K562 (cell line): ENCODE results near the gene CDCP1. TPM values are rescaled to one million over a fixed set of nuclear protein-coding genes. Genes with fewer than 3 reads are reported as not detected.

Source experiments
- CBFA2T3 ChIP-seq: fragments of 450-650 bp; IDR thresholded peaks from 2 replicates; pipeline ENCODE4 v1.6.1; 2017
- DDX20 ChIP-seq: fragments of 450-650 bp; IDR thresholded peaks from 2 replicates; pipeline ENCODE4 v1.6.1; 2016; ENCODE audit warnings: missing genetic modification characterization, low read depth, mild to moderate bottlenecking, missing compliant biosample characterization, moderate library complexity
- ELF2 ChIP-seq: fragments of 250-450 bp; sonication (Bioruptor Pico); IDR thresholded peaks from 2 replicates; pipeline ENCODE4 v1.5.0; 2021; ENCODE audit warnings: mild to moderate bottlenecking
- GABPA ChIP-seq: fragments of 200-800 bp; sonication (Bioruptor generic); conservative IDR thresholded peaks from 2 replicates; pipeline ENCODE4 v1.6.1; 2016; ENCODE audit warnings: low read depth, missing genetic modification characterization, missing compliant biosample characterization
- HMG20A ChIP-seq: fragments of 450-650 bp; formaldehyde crosslinking; conservative IDR thresholded peaks from 2 replicates; pipeline ENCODE4 v1.4.0; 2020; ENCODE audit warnings: mild to moderate bottlenecking, mixed read lengths
- HSF4 ChIP-seq: fragments of 250-450 bp; sonication (Bioruptor Pico); IDR thresholded peaks from 2 replicates; pipeline ENCODE4 v2.1.2; 2022; ENCODE audit warnings: mild to moderate bottlenecking, moderate library complexity, borderline replicate concordance
- MEF2D ChIP-seq: conservative IDR thresholded peaks from 2 replicates; pipeline ENCODE4 v1.6.1; 2016; ENCODE audit warnings: low read depth, missing genetic modification characterization, missing compliant biosample characterization
- NCOR1 ChIP-seq: fragments of 450-650 bp; IDR thresholded peaks from 2 replicates; pipeline ENCODE4 v1.6.1; 2016; ENCODE audit warnings: mild to moderate bottlenecking, moderate library complexity
- NFXL1 ChIP-seq: fragments of 450-650 bp; formaldehyde crosslinking; IDR thresholded peaks from 2 replicates; pipeline ENCODE4 v1.4.0; 2021; ENCODE audit warnings: mild to moderate bottlenecking
- NR2F6 ChIP-seq: fragments of 450-650 bp; formaldehyde crosslinking; IDR thresholded peaks from 2 replicates; pipeline ENCODE4 v1.4.0; 2020; ENCODE audit warnings: mild to moderate bottlenecking
- PTTG1 ChIP-seq: fragments of 450-650 bp; IDR thresholded peaks from 2 replicates; pipeline ENCODE4 v1.6.1; 2016; ENCODE audit warnings: low read depth, mild to moderate bottlenecking, missing genetic modification characterization, missing compliant biosample characterization
- SMARCA4 ChIP-seq: fragments of 450-650 bp; IDR thresholded peaks from 2 replicates; pipeline ENCODE4 v1.6.1; 2016
- TAF1 ChIP-seq: IDR thresholded peaks from 2 replicates; pipeline ENCODE4 v1.6.1; 2011; ENCODE audit warnings: mild to moderate bottlenecking, low read length, moderate library complexity; ENCODE audit not compliant: insufficient read depth, control insufficient read depth, severe bottlenecking; ENCODE audit errors: extremely low read depth
- TAL1 ChIP-seq: fragments of 450-650 bp; IDR thresholded peaks from 2 replicates; pipeline ENCODE4 v1.6.1; 2016; ENCODE audit warnings: mild to moderate bottlenecking
- TEAD4 ChIP-seq, 2 experiments: sonication (generic) in 1 of 2; formaldehyde crosslinking in 1 of 2; IDR thresholded peaks; 2 replicates each; pipeline versions ENCODE4 v1.6.1 to v1.8.0; 2012 to 2022; ENCODE audit warnings: borderline replicate concordance in 1 of 2, inconsistent platforms in 1 of 2, low read length in 1 of 2, mild to moderate bottlenecking in 1 of 2, missing genetic modification reagents in 1 of 2
- ZNF121 ChIP-seq: sonication (generic); formaldehyde crosslinking; conservative IDR thresholded peaks from 2 replicates; pipeline ENCODE4 v1.8.0; 2022; ENCODE audit warnings: missing genetic modification reagents
- ZNF165 ChIP-seq: fragments of 250-450 bp; sonication (Bioruptor Pico); IDR thresholded peaks from 2 replicates; pipeline ENCODE4 v1.4.0; 2020; ENCODE audit warnings: borderline replicate concordance
- ZNF561 ChIP-seq: fragments of 450-650 bp; formaldehyde crosslinking; conservative IDR thresholded peaks from 2 replicates; pipeline ENCODE4 v1.4.0; 2020; ENCODE audit warnings: mild to moderate bottlenecking, moderate library complexity
- ZNF583 ChIP-seq: fragments of 250-450 bp; sonication (Bioruptor Pico); IDR thresholded peaks from 2 replicates; pipeline ENCODE4 v1.4.0; 2020
- polyA plus RNA-seq, 8 experiments: library from polyadenylated mRNA; depleted of rRNA in 4 of 8; stranded (reverse) in 5 of 8; unstranded in 3 of 8; fragments of >200 nt; fragmentation: Nextera tagmentation in 2 of 8; fragmentation: Illumina TruSeq in 1 of 8; extraction: Ambion mirVana in 2 of 8; extraction: Trizol in 1 of 8; gene quantifications; 2 replicates each; pipeline versions ENCODE4 v1.2.1 to v1.2.3, GENCODE V29; 2011 to 2014; ENCODE audit warnings: inconsistent platforms in 1 of 8, missing spikeins in 1 of 8
- total RNA-seq, 7 experiments: library from RNA; depleted of rRNA in 6 of 7; stranded (reverse); fragments of >200 nt in 6 of 7; fragmentation: Illumina TruSeq in 2 of 7; extraction: Trizol in 2 of 7; gene quantifications; 2 replicates each; pipeline versions ENCODE4 v1.2.1 to v1.2.3, GENCODE V29; 2011 to 2021; ENCODE audit warnings: low replicate concordance in 1 of 7
- TF ChIP-seq, protein P1 (sequence below), 2 experiments: fragments of 450-650 bp; formaldehyde crosslinking in 1 of 2; IDR thresholded peaks; 2 replicates each; pipeline versions ENCODE4 v1.4.0 to v1.6.1; 2014 to 2020; ENCODE audit warnings: mild to moderate bottlenecking in 2 of 2, borderline replicate concordance in 1 of 2, low read depth in 1 of 2

Gene CDCP1
- total and polyA plus RNA-seq, 9 of the 15 experiments (the other 6 are each of a cell fraction or from before 2014, with no cell fraction given), result 3.9 to 16.4 (median 5.2) TPM

DNA sequence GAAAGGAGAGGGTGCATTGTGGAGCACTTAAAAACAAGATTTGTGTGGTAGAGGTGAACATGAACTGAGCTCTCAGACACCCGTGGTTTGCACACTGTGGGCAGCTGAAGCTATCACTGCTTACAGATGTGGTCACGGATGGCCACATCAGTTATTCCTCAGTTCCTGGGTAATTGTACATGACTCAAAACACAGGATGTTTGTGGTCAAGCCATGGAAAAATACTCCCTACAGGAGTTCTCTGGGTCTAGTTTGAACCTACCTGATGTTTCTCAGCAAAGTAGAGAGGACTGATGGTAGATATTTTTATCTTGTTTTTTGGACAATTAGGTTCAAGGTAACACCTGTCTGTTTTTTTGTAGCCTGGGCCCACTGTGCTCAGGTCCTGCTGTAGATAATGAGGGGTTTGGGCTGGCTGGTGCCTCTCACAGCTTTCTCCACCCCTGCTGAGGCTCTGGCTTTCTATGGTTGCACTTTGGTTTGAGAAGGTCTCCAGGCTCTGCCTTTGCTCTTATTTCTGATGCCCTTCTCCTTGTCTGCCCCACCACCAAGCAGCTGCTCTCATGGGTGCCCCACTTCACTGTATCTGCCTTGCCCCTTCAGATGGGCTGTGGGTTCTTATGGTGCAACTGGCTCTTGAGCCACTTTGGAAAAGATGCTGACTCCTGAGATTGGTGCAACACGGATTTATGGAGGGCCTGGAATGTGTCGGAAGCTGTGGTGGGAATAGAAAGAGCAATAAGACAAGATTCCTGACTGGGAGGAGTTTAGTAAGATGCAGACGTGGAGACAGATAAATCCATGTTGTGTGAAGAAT is 40.1 kb downstream of the CDCP1 start (continued):
- TF ChIP-seq GABPA (tag) (peak; percentile 54), ZNF561 (peak; percentile 85), MEF2D (tag) (peak; percentile 92), TEAD4 (IDR thresholded peaks at IDR 0.05; ENCODE audit: low read length) (peak; percentile 75; the same call in 1 of the 2 replicates), TEAD4 (CRISPR knock-in tag; IDR thresholded peaks at IDR 0.05; ENCODE audit: borderline replicate concordance) (no peak), ELF2 (peak; percentile 27; the same call in 1 of the 2 replicates), NFXL1 (CRISPR knock-in tag) (peak; percentile 94), HSF4 (CRISPR knock-in tag) (peak; percentile 52; the same call in 1 of the 2 replicates), HMG20A (CRISPR knock-in tag) (peak; percentile 71; the same call in 1 of the 2 replicates), DDX20 (tag) (peak; percentile 89; the same call in 1 of the 2 replicates), NR2F6 (CRISPR knock-in tag) (0 out of 2 replicates have a peak, but pooled peaks have one; percentile 42), ZNF121 (CRISPR knock-in tag) (no peak), TAF1 (no peak), CBFA2T3 (peak; percentile 30), NCOR1 (no peak), PTTG1 (peak; percentile 84), ZNF165 (CRISPR knock-in tag) (peak; percentile 94), SMARCA4 (peak; percentile 19; the same call in 1 of the 2 replicates), ZNF583 (peak; percentile 88), TAL1 (no peak)
- TF ChIP-seq, protein P1, sequence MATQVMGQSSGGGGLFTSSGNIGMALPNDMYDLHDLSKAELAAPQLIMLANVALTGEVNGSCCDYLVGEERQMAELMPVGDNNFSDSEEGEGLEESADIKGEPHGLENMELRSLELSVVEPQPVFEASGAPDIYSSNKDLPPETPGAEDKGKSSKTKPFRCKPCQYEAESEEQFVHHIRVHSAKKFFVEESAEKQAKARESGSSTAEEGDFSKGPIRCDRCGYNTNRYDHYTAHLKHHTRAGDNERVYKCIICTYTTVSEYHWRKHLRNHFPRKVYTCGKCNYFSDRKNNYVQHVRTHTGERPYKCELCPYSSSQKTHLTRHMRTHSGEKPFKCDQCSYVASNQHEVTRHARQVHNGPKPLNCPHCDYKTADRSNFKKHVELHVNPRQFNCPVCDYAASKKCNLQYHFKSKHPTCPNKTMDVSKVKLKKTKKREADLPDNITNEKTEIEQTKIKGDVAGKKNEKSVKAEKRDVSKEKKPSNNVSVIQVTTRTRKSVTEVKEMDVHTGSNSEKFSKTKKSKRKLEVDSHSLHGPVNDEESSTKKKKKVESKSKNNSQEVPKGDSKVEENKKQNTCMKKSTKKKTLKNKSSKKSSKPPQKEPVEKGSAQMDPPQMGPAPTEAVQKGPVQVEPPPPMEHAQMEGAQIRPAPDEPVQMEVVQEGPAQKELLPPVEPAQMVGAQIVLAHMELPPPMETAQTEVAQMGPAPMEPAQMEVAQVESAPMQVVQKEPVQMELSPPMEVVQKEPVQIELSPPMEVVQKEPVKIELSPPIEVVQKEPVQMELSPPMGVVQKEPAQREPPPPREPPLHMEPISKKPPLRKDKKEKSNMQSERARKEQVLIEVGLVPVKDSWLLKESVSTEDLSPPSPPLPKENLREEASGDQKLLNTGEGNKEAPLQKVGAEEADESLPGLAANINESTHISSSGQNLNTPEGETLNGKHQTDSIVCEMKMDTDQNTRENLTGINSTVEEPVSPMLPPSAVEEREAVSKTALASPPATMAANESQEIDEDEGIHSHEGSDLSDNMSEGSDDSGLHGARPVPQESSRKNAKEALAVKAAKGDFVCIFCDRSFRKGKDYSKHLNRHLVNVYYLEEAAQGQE (IDR thresholded peaks at IDR 0.05; ENCODE audit: borderline replicate concordance), result 0 out of 2 replicates have a peak, but pooled peaks have one; percentile 2
- TF ChIP-seq, protein P1 (CRISPR knock-in tag; IDR thresholded peaks at IDR 0.05; ENCODE audit: low read depth), result peak; percentile 83
